Tibial nerve (tissue), 4 donors: ENCODE measurements around the gene ALS2. TPM values are rescaled to one million over a fixed set of nuclear protein-coding genes. Genes with fewer than 3 reads are reported as not detected.

Source experiments
- DNase-seq, 2 donors: peaks; one replicate each; pipeline ENCODE4 v3.0.0-alpha.2; 2019; ENCODE audit warnings: low spot score in 2 of 2
- H3K27ac ChIP-seq, 4 donors: fragments of 200-600 bp; sonication (generic) in 3 of 4; one replicate each; pipeline ENCODE4 v1.5.1; 2017 to 2019; ENCODE audit warnings: mild to moderate bottlenecking in 1 of 4
- H3K27me3 ChIP-seq, 2 donors: fragments of 200-600 bp; sonication (generic) in 1 of 2; one replicate each; pipeline versions ENCODE4 v1.5.1 to v1.6.0; 2017 to 2019
- H3K36me3 ChIP-seq, 3 donors: fragments of 200-600 bp; sonication (generic); one replicate each; pipeline ENCODE4 v1.5.1; 2018 to 2019
- H3K4me1 ChIP-seq, 4 donors: fragments of 200-600 bp; sonication (generic) in 3 of 4; one replicate each; pipeline ENCODE4 v1.5.1; 2017 to 2019
- H3K4me3 ChIP-seq, 4 donors: fragments of 200-600 bp; sonication (generic) in 3 of 4; one replicate each; pipeline ENCODE4 v1.5.1; 2017 to 2019; ENCODE audit warnings: mild to moderate bottlenecking in 1 of 4, moderate library complexity in 1 of 4
- H3K9me3 ChIP-seq, 4 donors: fragments of 200-600 bp; sonication (generic) in 3 of 4; one replicate each; pipeline ENCODE4 v1.5.1; 2017 to 2019
- CTCF ChIP-seq, 5 experiments: fragments of 200-600 bp in 3 of 5; fragments of 450-650 bp in 2 of 5; sonication (generic) in 3 of 5; IDR thresholded peaks; one replicate each; pipeline ENCODE4 v1.5.1; 2016 to 2019; ENCODE audit warnings: antibody characterized with exemption in 5 of 5, mild to moderate bottlenecking in 3 of 5, moderate library complexity in 2 of 5
- EP300 ChIP-seq, 2 donors: sonication (generic); formaldehyde crosslinking; IDR thresholded peaks; one replicate each; pipeline ENCODE4 v1.6.1; 2017; ENCODE audit warnings: antibody characterized with exemption in 2 of 2, mild to moderate bottlenecking in 1 of 2
- POLR2A ChIP-seq, 2 donors: fragments of 450-650 bp; IDR thresholded peaks; one replicate each; pipeline ENCODE4 v1.6.1; 2017; ENCODE audit warnings: antibody characterized with exemption in 2 of 2, mild to moderate bottlenecking in 2 of 2, moderate library complexity in 2 of 2
- WGBS, 2 donors: methylation state at CpG; one replicate each; pipeline ENCODE4 v1.1.5; 2018; 5-methylcytosine and 5-hydroxymethylcytosine counted together
- total RNA-seq, 4 donors: library from RNA; depleted of rRNA; stranded (reverse); fragments of >200 nt; gene quantifications; one replicate each; pipeline ENCODE4 v1.1.0, GENCODE V29; 2016

The ALS2 gene
- total RNA-seq, 4 donors from 2014 or later = 23.5 to 35.8 (median 34.8) TPM

- H3K4me3 ChIP-seq = no peak overlapping the region
- 88 to 90% methylated on average over 3 of the region's 3 CpGs for WGBS, 2 donors
- no peaks in the 10 kb centered on the region for H3K27me3 ChIP-seq
- no peak for DNase-seq
- no peak for TF ChIP-seq POLR2A (IDR thresholded peaks at IDR 0.05)
- no peak for TF ChIP-seq CTCF (IDR thresholded peaks at IDR 0.05)
- TF ChIP-seq EP300 (IDR thresholded peaks at IDR 0.05) = no peak
- H3K9me3 ChIP-seq = no peaks in the 10 kb centered on the region
- no peak overlapping the region for H3K27ac ChIP-seq
- H3K4me1 ChIP-seq = no peaks in the 10 kb centered on the region
- no peaks in the 10 kb centered on the region for H3K36me3 ChIP-seq
Observed at GRCh38 chr2:201790291-201790690, 9.6 kb upstream of the ALS2 start.

- no peak overlapping the region for H3K27ac ChIP-seq
- H3K4me1 ChIP-seq = no peaks in the 10 kb centered on the region
- H3K27me3 ChIP-seq = no peaks in the 10 kb centered on the region
- TF ChIP-seq CTCF (IDR thresholded peaks at IDR 0.05) (no peak), POLR2A (IDR thresholded peaks at IDR 0.05) (no peak), EP300 (IDR thresholded peaks at IDR 0.05) (no peak)
- no peak overlapping the region for H3K4me3 ChIP-seq
- no peak for DNase-seq
- WGBS, 2 donors = 43 to 48% methylated on average over 2 of the region's 2 CpGs
- H3K9me3 ChIP-seq = no peaks in the 10 kb centered on the region
- no peaks in the 10 kb centered on the region for H3K36me3 ChIP-seq
Observed at GRCh38 chr2:201789395-201789794, 8.7 kb upstream of the ALS2 start.

- no peak for DNase-seq
- TF ChIP-seq EP300 (IDR thresholded peaks at IDR 0.05) = no peak
- TF ChIP-seq CTCF (IDR thresholded peaks at IDR 0.05) = no peak
- TF ChIP-seq POLR2A (IDR thresholded peaks at IDR 0.05) = no peak
- WGBS, 2 donors = 51 to 67% methylated on average over 3 of the region's 3 CpGs
- Histone ChIP-seq H3K9me3 (no peaks in the 10 kb centered on the region), H3K36me3 (no peaks in the 10 kb centered on the region), H3K4me1 (no peaks in the 10 kb centered on the region), H3K27ac (no peak overlapping the region), H3K27me3 (no peaks in the 10 kb centered on the region), H3K4me3 (no peak overlapping the region)
Observed at GRCh38 chr2:201788371-201788770, 7.6 kb upstream of the ALS2 start.

- H3K27ac ChIP-seq = no peak overlapping the region
- DNase-seq = no peak
- H3K36me3 ChIP-seq = no peaks in the 10 kb centered on the region
- no peak overlapping the region for H3K4me3 ChIP-seq
- no peak for TF ChIP-seq POLR2A (IDR thresholded peaks at IDR 0.05)
- no peak for TF ChIP-seq CTCF (IDR thresholded peaks at IDR 0.05)
- no peak for TF ChIP-seq EP300 (IDR thresholded peaks at IDR 0.05)
- H3K27me3 ChIP-seq = no peaks in the 10 kb centered on the region
- no peaks in the 10 kb centered on the region for H3K9me3 ChIP-seq
- peaks cover 0 to 6% (median 0%) of the 10 kb centered on the region in 4 donors for H3K4me1 ChIP-seq
Observed at GRCh38 chr2:201786471-201786870, 5.7 kb upstream of the ALS2 start.

- no peaks in the 10 kb centered on the region for H3K27me3 ChIP-seq
- no peaks in the 10 kb centered on the region for H3K36me3 ChIP-seq
- DNase-seq = no peak
- 66 to 71% methylated on average over 4 of the region's 4 CpGs for WGBS, 2 donors
- H3K9me3 ChIP-seq = no peaks in the 10 kb centered on the region
- no peak overlapping the region for H3K4me3 ChIP-seq
- no peak for TF ChIP-seq EP300 (IDR thresholded peaks at IDR 0.05)
- H3K27ac ChIP-seq = no peak overlapping the region
- H3K4me1 ChIP-seq = peaks cover 0 to 8% (median 0%) of the 10 kb centered on the region in 4 donors
Observed at GRCh38 chr2:201785135-201785534, 4.4 kb upstream of the ALS2 start.

GRCh38 chr2:201784563-201784962 is 3.8 kb upstream of the ALS2 start:
- Histone ChIP-seq H3K9me3 (no peaks in the 10 kb centered on the region), H3K36me3 (no peaks in the 10 kb centered on the region), H3K4me3 (no peak overlapping the region), H3K4me1 (peaks cover 0 to 14% (median 3%) of the 10 kb centered on the region in 4 donors), H3K27me3 (no peaks in the 10 kb centered on the region), H3K27ac (no peak overlapping the region)
- no peak for DNase-seq
- 54 to 65% methylated on average over 1 of the region's 1 CpG for WGBS, 2 donors
- no peak for TF ChIP-seq POLR2A (IDR thresholded peaks at IDR 0.05)
- no peak for TF ChIP-seq EP300 (IDR thresholded peaks at IDR 0.05)
- TF ChIP-seq CTCF (IDR thresholded peaks at IDR 0.05) = no peak
